Measurements from ENCODE around the gene AGTRAP. TPM values are rescaled to one million over a fixed set of nuclear protein-coding genes. Genes with fewer than 3 reads are reported as not detected.

AGTRAP gene
- total and polyA plus RNA-seq, 2 experiments from 2014 or later: 34.2 to 71.9 TPM

GRCh38 chr1:11774753-11775152 lies 38.8 kb downstream of the AGTRAP start:
- H3K4me1 ChIP-seq (ENCODE audit: insufficient read depth): no peaks in the 10 kb centered on the region
- H3K4me2 ChIP-seq: no peak overlapping the region
- H3K27me3 ChIP-seq: no peaks in the 10 kb centered on the region
- no peaks in the 10 kb centered on the region for H3K36me3 ChIP-seq (replicated peaks; ENCODE audit: insufficient read depth, low read depth)
- no peak overlapping the region for H2AFZ ChIP-seq
- no peak for DNase-seq (ENCODE audit: low spot score)
- no peaks in the 10 kb centered on the region for H3K79me2 ChIP-seq
- WGBS (ENCODE audit: low lambda C conversion rate, missing lambda C conversion rate): 98% methylated on average over 9 of the region's 9 CpGs
- no peaks in the 10 kb centered on the region for H4K20me1 ChIP-seq (ENCODE audit: insufficient read depth, poor library complexity, severe bottlenecking)
- H3K9me3 ChIP-seq (ENCODE audit: low read depth): no peaks in the 10 kb centered on the region
- H3K9me2 ChIP-seq (replicated peaks; ENCODE audit: insufficient read depth): no peaks in the 10 kb centered on the region
- no peak overlapping the region for H3K4me3 ChIP-seq
- no peak overlapping the region for H3K27ac ChIP-seq
- TF ChIP-seq CTCF (IDR thresholded peaks at IDR 0.05; ENCODE audit: poor library complexity) (no peak), EZH2 (IDR thresholded peaks at IDR 0.05; ENCODE audit: borderline replicate concordance) (no peak), EZH2phosphoT487 (IDR thresholded peaks at IDR 0.05; ENCODE audit: low read depth, severe bottlenecking, unreplicated experiment) (no peak)

- Histone ChIP-seq H3K79me2 (no peaks in the 10 kb centered on the region), H3K36me3 (replicated peaks; ENCODE audit: insufficient read depth, low read depth) (no peaks in the 10 kb centered on the region), H4K20me1 (ENCODE audit: insufficient read depth, poor library complexity, severe bottlenecking) (no peaks in the 10 kb centered on the region), H2AFZ (no peak overlapping the region), H3K27ac (no peak overlapping the region), H3K4me2 (no peak overlapping the region), H3K9me3 (ENCODE audit: low read depth) (no peaks in the 10 kb centered on the region), H3K4me1 (ENCODE audit: insufficient read depth) (no peaks in the 10 kb centered on the region), H3K9me2 (replicated peaks; ENCODE audit: insufficient read depth) (no peaks in the 10 kb centered on the region), H3K4me3 (no peak overlapping the region), H3K27me3 (no peaks in the 10 kb centered on the region)
- DNase-seq (ENCODE audit: low spot score): no peak
- TF ChIP-seq EZH2 (IDR thresholded peaks at IDR 0.05; ENCODE audit: borderline replicate concordance) (no peak), EZH2phosphoT487 (IDR thresholded peaks at IDR 0.05; ENCODE audit: low read depth, severe bottlenecking, unreplicated experiment) (no peak), CTCF (IDR thresholded peaks at IDR 0.05; ENCODE audit: poor library complexity) (no peak)
- 88% methylated on average over 8 of the region's 8 CpGs for WGBS (ENCODE audit: low lambda C conversion rate, missing lambda C conversion rate)
These were observed 41.9 kb downstream of the AGTRAP start for GRCh38 chr1:11777658-11778322.

GRCh38 chr1:11778336-11778735 lies 42.4 kb downstream of the AGTRAP start:
- no peak for DNase-seq (ENCODE audit: low spot score)
- no peaks in the 10 kb centered on the region for H3K27me3 ChIP-seq
- no peak overlapping the region for H3K27ac ChIP-seq
- 96% methylated on average over 9 of the region's 9 CpGs for WGBS (ENCODE audit: low lambda C conversion rate, missing lambda C conversion rate)
- no peak overlapping the region for H2AFZ ChIP-seq
- no peak overlapping the region for H3K4me3 ChIP-seq
- TF ChIP-seq CTCF (IDR thresholded peaks at IDR 0.05; ENCODE audit: poor library complexity) (no peak), EZH2 (IDR thresholded peaks at IDR 0.05; ENCODE audit: borderline replicate concordance) (no peak), EZH2phosphoT487 (IDR thresholded peaks at IDR 0.05; ENCODE audit: low read depth, severe bottlenecking, unreplicated experiment) (no peak)
- H4K20me1 ChIP-seq (ENCODE audit: insufficient read depth, poor library complexity, severe bottlenecking): no peaks in the 10 kb centered on the region
- no peaks in the 10 kb centered on the region for H3K9me2 ChIP-seq (replicated peaks; ENCODE audit: insufficient read depth)
- no peaks in the 10 kb centered on the region for H3K79me2 ChIP-seq
- no peak overlapping the region for H3K4me2 ChIP-seq
- H3K9me3 ChIP-seq (ENCODE audit: low read depth): no peaks in the 10 kb centered on the region
- no peaks in the 10 kb centered on the region for H3K4me1 ChIP-seq (ENCODE audit: insufficient read depth)
- no peaks in the 10 kb centered on the region for H3K36me3 ChIP-seq (replicated peaks; ENCODE audit: insufficient read depth, low read depth)

Data from hepatocyte (in vitro differentiated cells).